Neural progenitor cell (in vitro differentiated cells): ENCODE data around the gene NELFA.

ENCODE experiments used
- EZH2 ChIP-seq: fragments of 200-600 bp; sonication (generic); IDR thresholded peaks from 2 replicates; pipeline ENCODE4 v1.6.1; 2017; ENCODE audit warnings: antibody characterized with exemption, mild to moderate bottlenecking, moderate library complexity
- EZH2phosphoT487 ChIP-seq: fragments of 200-600 bp; sonication (generic); IDR thresholded peaks from 2 replicates; pipeline ENCODE4 v1.6.1; 2017; ENCODE audit warnings: antibody characterized with exemption
- TF ChIP-seq, protein P1 (sequence below): fragments of 200-600 bp; sonication (generic); IDR thresholded peaks from 2 replicates; pipeline ENCODE4 v1.5.1; 2017; ENCODE audit warnings: antibody characterized with exemption, mild to moderate bottlenecking

DNA sequence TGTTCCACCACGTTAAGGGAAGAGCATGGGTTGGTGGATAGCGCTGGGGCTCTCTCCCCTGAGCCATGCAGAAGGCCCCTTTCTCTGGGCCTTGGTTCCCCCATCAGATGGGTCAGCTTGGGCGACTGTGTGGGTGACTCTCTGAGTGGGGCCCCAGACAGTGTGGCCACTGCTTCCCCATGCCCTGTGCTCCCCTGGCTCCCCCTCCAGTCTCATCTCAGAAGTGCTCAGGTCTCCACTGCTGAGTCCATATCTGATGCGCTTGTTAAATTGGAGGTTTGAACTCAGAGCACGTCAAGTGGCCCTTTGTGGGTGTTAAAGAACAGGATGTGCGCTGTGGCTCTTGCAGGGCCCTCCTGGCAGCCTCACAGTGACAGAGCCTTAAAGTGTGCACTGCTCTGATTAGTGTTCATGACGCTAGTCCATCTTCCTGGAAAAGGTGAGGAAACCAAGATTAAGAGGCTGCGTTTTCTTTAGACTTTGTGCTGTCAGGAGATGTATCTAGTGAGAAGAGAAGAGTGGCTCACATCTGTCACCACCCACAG, 59.8 kb downstream of the NELFA start:
- TF ChIP-seq, protein P1, sequence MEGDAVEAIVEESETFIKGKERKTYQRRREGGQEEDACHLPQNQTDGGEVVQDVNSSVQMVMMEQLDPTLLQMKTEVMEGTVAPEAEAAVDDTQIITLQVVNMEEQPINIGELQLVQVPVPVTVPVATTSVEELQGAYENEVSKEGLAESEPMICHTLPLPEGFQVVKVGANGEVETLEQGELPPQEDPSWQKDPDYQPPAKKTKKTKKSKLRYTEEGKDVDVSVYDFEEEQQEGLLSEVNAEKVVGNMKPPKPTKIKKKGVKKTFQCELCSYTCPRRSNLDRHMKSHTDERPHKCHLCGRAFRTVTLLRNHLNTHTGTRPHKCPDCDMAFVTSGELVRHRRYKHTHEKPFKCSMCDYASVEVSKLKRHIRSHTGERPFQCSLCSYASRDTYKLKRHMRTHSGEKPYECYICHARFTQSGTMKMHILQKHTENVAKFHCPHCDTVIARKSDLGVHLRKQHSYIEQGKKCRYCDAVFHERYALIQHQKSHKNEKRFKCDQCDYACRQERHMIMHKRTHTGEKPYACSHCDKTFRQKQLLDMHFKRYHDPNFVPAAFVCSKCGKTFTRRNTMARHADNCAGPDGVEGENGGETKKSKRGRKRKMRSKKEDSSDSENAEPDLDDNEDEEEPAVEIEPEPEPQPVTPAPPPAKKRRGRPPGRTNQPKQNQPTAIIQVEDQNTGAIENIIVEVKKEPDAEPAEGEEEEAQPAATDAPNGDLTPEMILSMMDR = no peak
- TF ChIP-seq EZH2phosphoT487 (no peak), EZH2 (no peak)
